NCI-H345 treated with DMSO at 0.1 percent for 48 hours (cell line): ENCODE measurements around the gene CCND1.

Source experiments
- DNase-seq: peaks from one replicate; lab custom pipeline; 2025; ENCODE audit not compliant: unreplicated experiment; lab: John Stamatoyannopoulos, UW

The CCND1 gene

DNA sequence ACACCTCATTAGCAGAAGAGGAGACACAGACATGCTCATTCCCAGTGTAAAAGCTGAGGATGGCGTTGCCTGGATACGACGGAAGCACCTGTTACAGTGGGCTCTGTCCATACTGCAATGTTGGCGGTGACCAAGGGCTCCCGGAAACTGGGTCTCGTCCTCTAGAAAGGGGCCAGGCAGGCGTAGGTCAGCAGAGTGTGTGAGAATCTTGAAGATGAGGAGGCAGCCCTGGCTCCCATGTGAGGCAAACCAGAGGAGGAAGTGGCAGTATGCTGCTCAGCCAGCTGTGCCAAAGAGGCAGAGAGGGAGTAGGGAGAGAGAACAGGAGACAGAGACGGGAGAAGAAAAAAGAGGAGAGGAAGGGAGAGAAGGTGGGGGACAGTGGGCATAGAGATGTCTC is 23.9 kb downstream of the CCND1 start:
- no peak for DNase-seq

DNA sequence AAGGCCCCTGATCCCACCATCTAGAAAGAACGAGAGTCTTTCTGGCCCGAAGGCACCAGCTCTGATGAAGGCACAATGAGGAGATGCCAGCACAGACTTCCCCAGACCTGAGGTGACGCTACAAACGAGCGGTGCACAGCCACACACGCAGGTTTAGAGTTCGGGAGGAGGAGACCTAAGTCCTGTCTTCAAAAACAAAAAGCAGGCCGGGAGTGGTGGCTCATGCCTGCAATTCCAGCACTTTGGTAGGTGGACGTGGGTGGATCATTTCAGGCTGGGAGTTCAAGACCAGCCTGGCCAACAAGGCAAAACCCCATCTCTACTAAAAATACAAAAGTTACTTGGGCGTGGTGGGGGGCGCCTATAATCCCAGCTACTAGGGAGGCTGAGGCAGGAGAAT is 24.7 kb downstream of the CCND1 start:
- no peak for DNase-seq

DNA sequence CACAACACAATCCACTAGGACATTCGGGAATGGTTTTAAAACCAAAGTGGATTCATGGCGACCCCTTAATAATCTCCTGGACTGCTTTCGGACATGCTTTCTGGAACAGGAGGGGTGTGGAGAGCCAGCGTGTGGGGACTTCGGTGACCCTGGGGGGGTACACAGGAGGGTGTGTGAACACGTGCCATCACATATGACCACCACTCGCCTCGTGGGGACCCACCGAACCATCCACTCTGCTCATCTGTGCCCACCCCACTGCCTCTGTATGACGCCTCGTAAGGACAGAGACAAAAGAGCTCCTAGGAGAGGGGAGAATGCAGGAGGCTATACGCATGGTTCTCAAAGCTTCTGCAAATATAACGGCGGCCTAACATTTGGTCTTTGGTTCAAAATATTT is 25.3 kb downstream of the CCND1 start:
- no peak for DNase-seq

- DNase-seq: no peak
Observed at GRCh38 chr11:69666752-69667536, 26.0 kb downstream of the CCND1 start.

GRCh38 chr11:69667619-69668604 is 27.0 kb downstream of the CCND1 start:
- DNase-seq: no peak

GRCh38 chr11:69669486-69669885 is 28.5 kb downstream of the CCND1 start:
- no peak for DNase-seq

DNA sequence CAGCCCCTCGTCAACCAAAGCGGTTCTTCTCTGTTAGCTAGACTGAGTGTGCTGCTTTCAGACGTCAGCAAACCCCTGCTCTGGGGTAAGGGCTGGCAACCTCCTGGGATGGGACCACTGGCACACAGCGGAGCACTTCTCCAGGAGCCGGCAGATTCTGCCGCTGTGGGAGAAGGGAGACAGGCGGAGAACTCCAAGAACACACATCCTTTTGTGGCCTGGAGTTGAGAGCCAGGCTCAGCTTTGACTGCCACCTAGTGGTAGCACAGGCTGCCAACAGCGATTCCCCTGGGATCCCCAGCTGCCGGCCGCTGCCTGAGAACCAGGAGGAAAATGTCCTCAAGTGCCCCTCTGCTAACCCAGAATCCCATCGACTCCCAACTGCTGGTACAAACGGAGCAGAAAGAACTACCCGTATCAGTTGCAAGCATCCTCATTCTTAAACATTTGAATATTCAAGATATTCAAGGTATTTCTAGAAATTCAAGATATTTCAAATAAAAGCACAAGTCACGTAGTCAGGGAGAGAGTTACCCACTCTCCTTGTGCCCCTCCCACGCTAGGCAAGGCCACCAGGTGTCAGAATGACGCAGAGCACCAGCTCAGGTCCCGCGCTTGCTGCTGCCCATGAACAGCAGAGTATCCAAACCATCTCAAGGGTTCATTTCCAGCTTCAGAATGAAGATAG is 29.3 kb downstream of the CCND1 start:
- peak; percentile 46 for DNase-seq

DNA sequence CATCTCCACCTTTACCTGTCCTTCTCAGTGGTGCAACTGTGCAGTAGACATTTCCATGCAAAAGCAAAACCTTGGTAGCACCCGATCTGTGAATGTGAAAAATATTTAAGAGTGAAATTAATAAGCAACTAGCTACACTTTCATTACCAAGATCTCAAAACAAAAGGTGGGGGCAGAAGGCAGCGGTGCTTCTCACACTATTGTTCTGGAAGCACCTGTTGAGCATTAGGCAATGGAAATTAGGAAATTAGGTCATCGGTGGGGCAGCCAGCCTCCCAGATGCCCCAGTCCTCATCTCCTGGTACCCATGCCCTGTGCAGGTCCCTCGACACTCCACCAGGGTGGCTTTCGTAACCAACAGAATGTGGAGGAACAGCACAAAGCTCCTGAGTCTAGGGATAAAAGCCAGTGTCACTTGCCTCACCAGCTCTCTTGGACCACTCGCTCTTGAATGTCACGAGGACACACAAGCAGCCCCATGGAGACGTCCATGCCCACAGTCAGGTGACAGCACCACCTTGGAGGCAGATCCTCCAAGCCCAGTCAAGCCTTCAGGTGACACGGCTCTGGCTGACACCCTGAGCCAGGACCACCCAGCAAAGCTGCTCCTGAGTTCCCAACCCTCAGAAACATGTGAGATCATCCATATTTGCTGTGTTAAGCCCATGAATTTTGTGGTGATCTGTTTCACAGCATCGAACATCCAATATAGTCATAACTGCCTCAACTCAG is 30.9 kb downstream of the CCND1 start:
- DNase-seq: no peak

DNA sequence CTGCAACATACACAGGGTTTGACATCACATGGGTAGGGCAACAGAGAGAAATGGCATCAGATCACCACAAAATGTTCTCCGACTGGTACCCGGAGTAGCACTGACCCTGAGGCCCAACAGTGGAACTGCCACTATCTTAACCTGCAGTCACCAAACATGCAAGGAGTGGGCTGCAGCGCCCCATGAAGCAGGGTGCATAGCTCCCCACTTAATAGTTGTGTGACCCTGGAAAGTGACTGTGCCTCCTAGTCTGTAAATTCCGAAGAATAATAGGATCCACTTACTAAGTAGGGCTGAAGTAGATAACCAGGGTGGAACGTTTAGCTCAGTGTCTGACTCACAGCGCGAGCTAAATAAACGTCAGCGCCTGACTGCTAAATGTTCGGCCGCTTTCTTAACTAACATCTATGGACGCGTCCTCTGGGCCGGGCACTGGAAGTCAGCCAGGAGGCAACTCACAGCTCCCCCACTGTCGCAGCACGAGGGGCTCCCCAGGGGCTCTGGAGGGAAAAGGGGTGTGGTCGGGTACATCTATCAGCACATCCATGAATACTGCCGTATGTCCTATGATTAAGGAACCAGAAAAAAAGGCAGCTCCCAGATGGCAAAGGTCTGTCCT is 33.4 kb downstream of the CCND1 start:
- DNase-seq: no peak

DNA sequence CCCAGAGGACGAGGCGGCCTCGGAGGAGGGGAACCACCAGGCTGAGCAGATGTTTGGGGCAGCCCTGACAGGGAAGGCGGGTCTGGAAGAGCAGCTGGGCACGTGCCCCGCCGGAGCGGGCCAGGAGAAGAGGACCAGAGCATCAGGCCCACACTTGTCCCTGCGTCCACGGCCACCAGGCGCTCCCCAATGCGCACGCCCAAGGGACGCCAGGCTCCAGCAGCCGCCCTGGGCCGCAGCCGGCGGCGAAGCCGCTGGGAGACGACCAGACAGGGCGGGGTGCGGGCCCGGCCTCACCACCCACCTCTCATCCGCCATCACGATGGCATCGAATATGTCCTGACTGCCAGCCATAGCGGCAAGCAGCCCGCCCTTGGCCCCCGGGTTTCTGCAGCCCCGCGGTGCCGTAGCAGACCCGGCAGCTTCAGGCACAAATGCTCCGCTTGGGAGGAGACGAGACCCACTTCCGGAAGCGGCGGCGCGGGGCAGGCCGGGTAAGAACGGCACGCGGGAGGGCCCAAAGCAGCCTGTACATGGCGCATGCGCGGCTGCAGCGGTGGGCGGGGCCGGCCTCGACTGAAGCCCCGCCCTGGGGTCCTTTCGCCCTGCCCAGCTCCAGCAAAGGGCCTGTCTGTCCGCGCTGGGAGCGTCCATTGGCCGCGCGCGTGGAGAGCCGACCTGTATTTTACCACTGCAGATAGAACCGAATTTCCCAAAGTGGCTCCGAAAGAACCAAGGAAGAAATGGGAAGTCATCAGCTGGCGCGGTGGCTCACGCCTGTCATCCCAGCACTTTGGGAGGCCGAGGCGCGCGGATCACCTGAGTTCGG is 34.1 kb downstream of the CCND1 start, which contains the start of gene LTO1:
Gene LTO1 (minus strand): TSS at position 468 of the 829 bp plus-strand sequence. CDS start 114 bp downstream, at position 354.
- peak; percentile 81 for DNase-seq

- DNase-seq: no peak
Observed at GRCh38 chr11:69677749-69678148, 36.8 kb downstream of the CCND1 start.

- no peak for DNase-seq
Observed at GRCh38 chr11:69680688-69681087, 39.7 kb downstream of the CCND1 start.

- DNase-seq: no peak
Observed at GRCh38 chr11:69682221-69682620, 41.3 kb downstream of the CCND1 start.

DNA sequence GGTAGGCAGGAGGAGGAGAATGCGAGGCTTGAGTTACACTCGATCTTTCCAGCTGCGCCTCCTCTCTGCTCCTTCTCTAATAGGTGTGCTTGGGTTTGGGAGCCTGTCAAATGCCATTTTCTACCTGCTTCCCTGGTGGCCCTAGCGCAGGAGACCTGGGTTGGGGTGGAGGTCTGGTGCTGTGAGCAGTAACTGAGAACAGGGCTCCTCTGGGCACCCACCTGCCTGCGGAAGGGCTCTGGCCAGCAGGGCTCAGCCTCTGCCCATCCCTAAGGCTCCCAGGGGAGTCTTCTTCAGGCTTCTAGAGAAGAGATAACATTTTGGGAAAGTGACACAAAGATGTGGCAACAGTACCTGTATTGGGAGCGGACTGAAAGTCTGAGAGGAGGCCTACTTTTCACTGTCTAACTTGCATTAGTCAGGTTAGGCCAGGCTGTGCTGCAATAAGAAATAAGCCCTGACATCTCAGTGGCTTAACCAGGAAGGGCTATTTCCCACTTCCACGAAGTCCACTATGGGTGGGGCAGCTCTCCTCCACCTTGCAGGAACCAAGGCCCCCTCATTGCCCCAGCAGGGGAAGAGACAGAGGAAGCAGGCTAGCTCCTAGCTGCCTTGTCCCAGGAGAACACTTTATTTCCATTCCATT is 41.8 kb downstream of the CCND1 start:
- no peak for DNase-seq

DNA sequence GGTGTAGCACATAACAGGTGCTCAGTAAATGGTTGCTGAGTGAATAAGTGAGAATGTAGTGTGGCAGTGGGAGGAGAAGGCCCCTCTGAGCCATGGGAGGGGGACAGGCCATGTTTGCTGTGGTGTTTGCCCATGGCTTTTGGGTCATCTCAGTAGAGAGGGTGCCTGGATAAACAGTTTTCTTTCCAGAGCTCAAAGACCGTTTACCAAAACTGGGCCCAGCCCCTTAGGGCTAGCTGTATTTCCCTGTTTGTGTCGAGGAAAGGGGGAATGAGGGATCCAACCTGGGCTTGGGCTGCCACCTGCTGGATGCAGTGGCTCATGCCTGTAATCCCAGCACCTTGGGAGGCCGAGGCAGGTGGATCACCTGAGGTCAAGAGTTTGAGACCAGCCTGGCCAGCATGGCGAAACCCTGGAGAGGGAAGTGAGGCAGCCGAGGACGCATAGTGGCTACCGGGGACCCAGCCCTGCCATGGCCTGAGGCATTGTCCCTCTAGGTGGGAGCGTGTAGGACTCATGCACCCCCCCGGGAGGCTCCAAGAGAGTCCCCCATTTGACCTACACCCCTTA is 42.9 kb downstream of the CCND1 start:
- DNase-seq: no peak

DNA sequence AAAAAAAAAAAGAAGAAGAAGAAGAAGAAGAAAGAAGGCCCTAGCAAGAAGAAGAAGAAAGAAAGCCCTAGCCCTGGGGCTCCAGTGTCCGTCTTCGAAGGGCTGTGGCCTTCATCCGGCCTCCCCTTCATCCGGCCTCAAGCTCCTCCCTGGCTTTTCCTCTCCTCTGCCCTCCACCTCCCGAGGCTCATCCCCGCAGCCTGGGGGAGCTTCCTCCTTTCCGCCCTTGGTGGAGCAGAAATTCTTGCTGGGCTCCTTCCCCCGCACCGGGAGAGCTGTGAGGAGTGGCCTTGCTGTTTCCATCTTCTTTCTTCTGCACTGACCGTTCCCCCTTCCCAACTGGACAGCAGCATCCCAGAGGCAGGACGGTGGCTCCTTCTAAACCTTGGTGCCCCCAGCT is 43.7 kb downstream of the CCND1 start:
- DNase-seq: no peak

GRCh38 chr11:69685348-69685747 is 44.4 kb downstream of the CCND1 start:
- DNase-seq: no peak

- no peak for DNase-seq
Observed at GRCh38 chr11:69686452-69686851, 45.5 kb downstream of the CCND1 start.
